Transverse colon (tissue), 4 donors: ENCODE data around the gene DDAH1. TPM values are rescaled to one million over a fixed set of nuclear protein-coding genes. Genes with fewer than 3 reads are reported as not detected.

Experiments
- DNase-seq: peaks from one replicate; pipeline ENCODE4 v3.0.0-alpha.2; 2019
- H3K27ac ChIP-seq, 4 donors: fragments of 200-600 bp; sonication (generic); 2 replicates each; pipeline ENCODE4 v1.5.1; 2016 to 2018; ENCODE audit warnings: inconsistent platforms in 4 of 4
- H3K27me3 ChIP-seq: fragments of 200-600 bp; sonication (generic); 2 replicates; pipeline ENCODE4 v1.5.1; 2017; ENCODE audit warnings: inconsistent platforms
- H3K36me3 ChIP-seq, 4 donors: fragments of 200-600 bp; sonication (generic); 2 replicates each; pipeline ENCODE4 v1.5.1; 2017 to 2019; ENCODE audit warnings: inconsistent platforms in 4 of 4
- H3K4me1 ChIP-seq, 4 donors: fragments of 200-600 bp; sonication (generic); 2 replicates each; pipeline ENCODE4 v1.5.1; 2017 to 2020; ENCODE audit warnings: inconsistent platforms in 4 of 4
- H3K4me3 ChIP-seq, 4 donors: fragments of 200-600 bp; sonication (generic); 1 replicate in 1 of 4; 2 replicates in 3 of 4; pipeline versions ENCODE4 v1.5.1 to v1.6.1; 2017 to 2019; ENCODE audit warnings: inconsistent platforms in 4 of 4
- H3K9me3 ChIP-seq, 2 donors: fragments of 200-600 bp; sonication (generic); 2 replicates each; pipeline ENCODE4 v1.5.1; 2017 to 2019; ENCODE audit warnings: inconsistent platforms in 2 of 2
- CTCF ChIP-seq, 5 experiments: fragments of 200-600 bp in 3 of 5; fragments of 450-650 bp in 2 of 5; sonication (generic) in 3 of 5; IDR thresholded peaks; 1 replicate in 2 of 5; 2 replicates in 3 of 5; pipeline ENCODE4 v1.5.1; 2016 to 2017; ENCODE audit warnings: antibody characterized with exemption in 5 of 5, inconsistent platforms in 3 of 5, mild to moderate bottlenecking in 2 of 5, moderate library complexity in 1 of 5
- EP300 ChIP-seq: sonication (generic); formaldehyde crosslinking; IDR thresholded peaks from one replicate; pipeline ENCODE4 v1.6.1; 2017; ENCODE audit warnings: antibody characterized with exemption, low read depth
- POLR2A ChIP-seq: fragments of 450-650 bp; IDR thresholded peaks from one replicate; pipeline ENCODE4 v1.6.1; 2016; ENCODE audit warnings: antibody characterized with exemption, mild to moderate bottlenecking, moderate library complexity
- POLR2AphosphoS5 ChIP-seq, 3 donors: sonication (generic); formaldehyde crosslinking; IDR thresholded peaks; one replicate each; pipeline ENCODE4 v1.6.1; 2016; ENCODE audit warnings: antibody characterized with exemption in 3 of 3
- WGBS, 2 donors: methylation state at CpG; one replicate each; pipeline ENCODE4 v1.1.5; 2018; ENCODE audit warnings: low coverage in 1 of 2; 5-methylcytosine and 5-hydroxymethylcytosine counted together
- in situ Hi-C, 4 donors: fragments of 200-750 bp; cut with MboI; loops; one replicate each; pipeline versions ENCODE4 v1.15.0 to v1.15.1; 2017; ENCODE audit warnings: low sequenced_read_pairs in 3 of 4, low pct_ligation_motif_present in 1 of 4, low pct_unique_long_range_greater_than_20kb in 1 of 4
- intact Hi-C: fragments of 100-400 bp; cut with DNase I; formaldehyde crosslinking; loops from one replicate; pipeline ENCODE4 v1.15.1; 2023; ENCODE audit warnings: low total_unique reads
- total RNA-seq, 4 donors: library from RNA; depleted of rRNA; stranded (reverse); fragments of >200 nt; gene quantifications; one replicate each; pipeline ENCODE4 v1.1.0, GENCODE V29; 2016

The DDAH1 gene
- total RNA-seq, 4 donors from 2014 or later = 22.4 to 69.4 (median 48.3) TPM

- Histone ChIP-seq H3K36me3 (no peaks in the 10 kb centered on the region), H3K4me1 (peaks cover 17 to 63% (median 43%) of the 10 kb centered on the region in 4 donors), H3K27me3 (no peaks in the 10 kb centered on the region), H3K27ac (peak overlapping the region; percentile 98 to 100 (median 100)), H3K9me3 (no peaks in the 10 kb centered on the region), H3K4me3 (peak overlapping the region; percentile 0 to 89 (median 54))
- intact Hi-C loops (no loop called here), in situ Hi-C loops (no loop called here)
- WGBS, 2 donors = 40 to 64% methylated on average over 5 to 11 of the region's 11 CpGs
- DNase-seq = no peak
- no peak for TF ChIP-seq CTCF (IDR thresholded peaks at IDR 0.05)
- TF ChIP-seq POLR2AphosphoS5 (IDR thresholded peaks at IDR 0.05) = peak in 2 of 3 donors; percentile 50 to 59
Measured at GRCh38 chr1:85276978-85277639, 187.8 kb downstream of the DDAH1 start.

GRCh38 chr1:85276215-85276977, 188.6 kb downstream of the DDAH1 start, which contains the start of gene BCL10:
BCL10 (minus strand) TSS chr1:85276632; CDS start chr1:85276352, 280 bp downstream.
- Histone ChIP-seq H3K27me3 (no peaks in the 10 kb centered on the region), H3K4me3 (peak within 1 kb of the TSS; percentile 83 to 94 (median 88)), H3K27ac (peak within 1 kb of the TSS; percentile 98 to 100 (median 100)), H3K4me1 (peaks cover 23 to 71% (median 50%) of the 10 kb centered on the region in 4 donors), H3K9me3 (no peaks in the 10 kb centered on the region), H3K36me3 (no peaks in the 10 kb centered on the region)
- 0% methylated on average over 65 of the region's 78 CpGs; no CpG with 5 or more reads in 1 of the 2 donors for WGBS, 2 donors
- TF ChIP-seq POLR2AphosphoS5 (IDR thresholded peaks at IDR 0.05) (peak; percentile 91 to 96 (median 91)), POLR2A (peak; percentile 97), CTCF (IDR thresholded peaks at IDR 0.05) (no peak), EP300 (peak; percentile 65)
- in situ Hi-C loops (no loop called here), intact Hi-C loops (no loop called here)
- DNase-seq = peak; percentile 99

GRCh38 chr1:85275701-85276214, 189.2 kb downstream of the DDAH1 start:
- Histone ChIP-seq H3K36me3 (peaks cover 0 to 3% (median 0%) of the 10 kb centered on the region in 4 donors), H3K27me3 (no peaks in the 10 kb centered on the region), H3K4me1 (peaks cover 26 to 75% (median 54%) of the 10 kb centered on the region in 4 donors), H3K27ac (peak overlapping the region; percentile 98 to 100 (median 100)), H3K9me3 (no peaks in the 10 kb centered on the region), H3K4me3 (peak overlapping the region; percentile 83 to 94 (median 88))
- in situ Hi-C loops = no loop called here
- no peak for TF ChIP-seq POLR2A
- TF ChIP-seq CTCF (IDR thresholded peaks at IDR 0.05) = no peak
- TF ChIP-seq EP300 = no peak
- no peak for TF ChIP-seq POLR2AphosphoS5 (IDR thresholded peaks at IDR 0.05)
- DNase-seq = peak; percentile 25
- intact Hi-C loops = no loop called here
- 1% methylated on average over 13 of the region's 13 CpGs; no CpG with 5 or more reads in 1 of the 2 donors for WGBS, 2 donors

GRCh38 chr1:85274969-85275453, 189.9 kb downstream of the DDAH1 start:
- no peak for DNase-seq
- TF ChIP-seq CTCF (IDR thresholded peaks at IDR 0.05) = no peak
- peak; percentile 51 to 93 (median 84) for TF ChIP-seq POLR2AphosphoS5 (IDR thresholded peaks at IDR 0.05)
- peak; percentile 83 for TF ChIP-seq POLR2A
- peak; percentile 38 for TF ChIP-seq EP300
- Histone ChIP-seq H3K4me3 (peak overlapping the region in 3 of 4 donors; percentile 83 to 89 (median 86)), H3K9me3 (no peaks in the 10 kb centered on the region), H3K27me3 (no peaks in the 10 kb centered on the region), H3K36me3 (peaks cover 0 to 10% (median 3%) of the 10 kb centered on the region in 4 donors), H3K4me1 (peaks cover 33 to 80% (median 58%) of the 10 kb centered on the region in 4 donors), H3K27ac (peak overlapping the region; percentile 98 to 100 (median 100))
- in situ Hi-C loops = loop anchor here in 1 of 4 donors (25.0 kb wide), 1 partner anchor 588 kb away; the partner anchor contains the start of gene SSX2IP
- intact Hi-C loops = no loop called here
- WGBS, 2 donors = 23 to 38% methylated on average over 1 of the region's 1 CpG
